ENCODE measurements around the gene P2RX3. TPM values are rescaled to one million over a fixed set of nuclear protein-coding genes. Genes with fewer than 3 reads are reported as not detected.

Gene P2RX3
- total RNA-seq, 2 experiments from 2014 or later, result not detected

DNA sequence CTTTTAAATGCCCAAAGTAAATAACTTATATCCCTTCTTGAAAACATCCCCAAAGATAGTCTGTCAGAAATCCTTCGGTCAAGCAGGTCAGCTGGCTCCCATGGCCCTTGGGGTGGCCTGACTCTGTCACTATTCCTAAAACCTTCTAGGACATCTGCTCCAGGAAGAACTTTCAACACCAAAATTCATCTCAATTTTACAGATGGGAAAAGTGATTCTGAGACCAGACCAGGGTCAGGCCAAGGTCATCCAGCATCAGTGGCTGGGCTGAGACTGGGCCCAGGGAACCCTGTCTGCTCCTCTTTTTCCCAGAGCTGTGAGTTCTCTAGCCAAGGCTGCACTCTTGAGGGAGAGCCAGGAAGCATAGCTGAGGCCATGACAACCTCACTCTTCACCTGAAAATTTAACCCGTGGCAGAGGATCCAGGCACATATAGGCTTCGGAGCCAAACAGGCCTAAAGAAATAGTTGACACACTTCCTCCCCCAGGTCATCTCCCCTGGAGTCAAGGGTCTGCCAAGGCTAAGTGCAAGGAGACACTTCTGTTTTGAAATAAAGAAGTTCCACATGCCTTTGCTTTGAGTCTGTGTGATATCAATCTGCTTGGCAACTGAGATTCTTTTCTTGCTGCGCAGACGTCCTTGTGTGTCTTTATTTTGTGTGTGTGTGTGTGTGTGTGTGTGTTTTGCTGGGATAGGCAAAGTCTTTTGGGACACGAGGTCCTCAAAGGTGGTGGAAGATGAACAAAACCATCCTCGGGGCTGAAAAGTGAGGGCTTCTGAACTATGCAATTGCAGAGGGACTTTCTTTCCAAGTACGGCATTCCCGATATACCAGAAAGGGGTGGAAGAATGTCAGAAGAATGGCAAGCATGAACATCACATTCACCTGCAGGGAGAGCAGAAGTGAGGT lies 69.1 kb downstream of the P2RX3 start:
- ChIA-PET POLR2A (no interaction called here), CTCF (ENCODE audit: unreplicated experiment) (no interaction called here)
- BruUV-seq (replicated peaks), result TSS peak; percentile 72
- H3K4me1 ChIP-seq (ENCODE audit: insufficient read depth, low read length, poor library complexity, severe bottlenecking), result no peaks in the 10 kb centered on the region
- H2AFZ ChIP-seq (ENCODE audit: low read length), result no peak overlapping the region
- no peaks in the 10 kb centered on the region for H3K79me2 ChIP-seq (ENCODE audit: insufficient read depth, low read depth, low read length)
- intact Hi-C loops (cut with micrococcal nuclease; ENCODE audit: unreplicated experiment), result no loop called here
- peaks cover 65% of the 10 kb centered on the region for H3K36me3 ChIP-seq (ENCODE audit: insufficient read depth, low read length)
- no peak overlapping the region for H3K4me2 ChIP-seq (ENCODE audit: low read length)
- H3K27ac ChIP-seq (ENCODE audit: low read depth, low read length, poor library complexity, severe bottlenecking), result no peak overlapping the region
- TF ChIP-seq EZH2phosphoT487 (IDR thresholded peaks at IDR 0.05; ENCODE audit: borderline replicate concordance, low read depth, low read length), result no peak
- TF ChIP-seq, protein P1, sequence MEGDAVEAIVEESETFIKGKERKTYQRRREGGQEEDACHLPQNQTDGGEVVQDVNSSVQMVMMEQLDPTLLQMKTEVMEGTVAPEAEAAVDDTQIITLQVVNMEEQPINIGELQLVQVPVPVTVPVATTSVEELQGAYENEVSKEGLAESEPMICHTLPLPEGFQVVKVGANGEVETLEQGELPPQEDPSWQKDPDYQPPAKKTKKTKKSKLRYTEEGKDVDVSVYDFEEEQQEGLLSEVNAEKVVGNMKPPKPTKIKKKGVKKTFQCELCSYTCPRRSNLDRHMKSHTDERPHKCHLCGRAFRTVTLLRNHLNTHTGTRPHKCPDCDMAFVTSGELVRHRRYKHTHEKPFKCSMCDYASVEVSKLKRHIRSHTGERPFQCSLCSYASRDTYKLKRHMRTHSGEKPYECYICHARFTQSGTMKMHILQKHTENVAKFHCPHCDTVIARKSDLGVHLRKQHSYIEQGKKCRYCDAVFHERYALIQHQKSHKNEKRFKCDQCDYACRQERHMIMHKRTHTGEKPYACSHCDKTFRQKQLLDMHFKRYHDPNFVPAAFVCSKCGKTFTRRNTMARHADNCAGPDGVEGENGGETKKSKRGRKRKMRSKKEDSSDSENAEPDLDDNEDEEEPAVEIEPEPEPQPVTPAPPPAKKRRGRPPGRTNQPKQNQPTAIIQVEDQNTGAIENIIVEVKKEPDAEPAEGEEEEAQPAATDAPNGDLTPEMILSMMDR (conservative IDR thresholded peaks at IDR 0.05; ENCODE audit: low read length), result no peak
- H4K20me1 ChIP-seq (ENCODE audit: insufficient read depth, low read length), result no peaks in the 10 kb centered on the region
- no peaks in the 10 kb centered on the region for H3K9me3 ChIP-seq (ENCODE audit: low read length)
- no peaks in the 10 kb centered on the region for H3K9me2 ChIP-seq (ENCODE audit: insufficient read depth, low read length)
- no peak overlapping the region for H3K4me3 ChIP-seq (ENCODE audit: low read depth, low read length, poor library complexity, severe bottlenecking)
- no peak for DNase-seq (ENCODE audit: low spot score)

GRCh38 chr11:57407941-57408475 lies 69.9 kb downstream of the P2RX3 start:
- ChIA-PET CTCF (ENCODE audit: unreplicated experiment) (no interaction called here), POLR2A (no interaction called here)
- H3K9me3 ChIP-seq (ENCODE audit: low read length), result no peaks in the 10 kb centered on the region
- no peak overlapping the region for H3K4me3 ChIP-seq (ENCODE audit: low read depth, low read length, poor library complexity, severe bottlenecking)
- TF ChIP-seq EZH2phosphoT487 (IDR thresholded peaks at IDR 0.05; ENCODE audit: borderline replicate concordance, low read depth, low read length), result no peak
- TF ChIP-seq, protein P1 (conservative IDR thresholded peaks at IDR 0.05; ENCODE audit: low read length), result no peak
- no TSS peak for BruUV-seq (replicated peaks)
- DNase-seq (ENCODE audit: low spot score), result no peak
- no peak overlapping the region for H2AFZ ChIP-seq (ENCODE audit: low read length)
- intact Hi-C loops (cut with micrococcal nuclease; ENCODE audit: unreplicated experiment), result no loop called here
- H4K20me1 ChIP-seq (ENCODE audit: insufficient read depth, low read length), result no peaks in the 10 kb centered on the region
- H3K4me1 ChIP-seq (ENCODE audit: insufficient read depth, low read length, poor library complexity, severe bottlenecking), result no peaks in the 10 kb centered on the region
- no peak overlapping the region for H3K4me2 ChIP-seq (ENCODE audit: low read length)
- no peak overlapping the region for H3K27ac ChIP-seq (ENCODE audit: low read depth, low read length, poor library complexity, severe bottlenecking)
- no peaks in the 10 kb centered on the region for H3K79me2 ChIP-seq (ENCODE audit: insufficient read depth, low read depth, low read length)
- peaks cover 72% of the 10 kb centered on the region for H3K36me3 ChIP-seq (ENCODE audit: insufficient read depth, low read length)
- H3K9me2 ChIP-seq (ENCODE audit: insufficient read depth, low read length), result no peaks in the 10 kb centered on the region

DNA sequence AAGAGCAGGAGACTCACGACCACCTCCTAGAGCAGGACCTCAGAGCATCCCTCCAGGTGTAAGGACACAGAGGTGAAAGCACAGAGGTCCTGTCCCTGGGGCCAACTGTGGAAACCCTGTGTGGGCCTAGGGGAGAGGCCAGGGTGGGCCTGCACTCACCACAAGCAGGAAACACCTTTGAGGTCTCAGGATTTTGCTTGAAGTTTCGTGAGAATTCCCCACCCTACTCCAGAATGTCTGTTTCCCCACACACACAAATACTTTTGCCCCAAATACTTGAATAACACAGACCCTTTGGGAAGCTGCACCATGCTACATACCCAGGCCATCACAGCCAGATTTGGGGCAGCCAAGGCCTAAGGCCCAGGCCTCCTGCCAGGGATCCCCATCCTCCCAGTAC lies 70.6 kb downstream of the P2RX3 start:
- Histone ChIP-seq H3K9me2 (ENCODE audit: insufficient read depth, low read length) (no peaks in the 10 kb centered on the region), H3K4me3 (ENCODE audit: low read depth, low read length, poor library complexity, severe bottlenecking) (no peak overlapping the region), H3K36me3 (ENCODE audit: insufficient read depth, low read length) (peaks cover 80% of the 10 kb centered on the region), H3K4me1 (ENCODE audit: insufficient read depth, low read length, poor library complexity, severe bottlenecking) (no peaks in the 10 kb centered on the region), H3K27ac (ENCODE audit: low read depth, low read length, poor library complexity, severe bottlenecking) (no peak overlapping the region), H2AFZ (ENCODE audit: low read length) (no peak overlapping the region), H3K4me2 (ENCODE audit: low read length) (no peak overlapping the region), H3K79me2 (ENCODE audit: insufficient read depth, low read depth, low read length) (no peaks in the 10 kb centered on the region), H4K20me1 (ENCODE audit: insufficient read depth, low read length) (no peaks in the 10 kb centered on the region), H3K9me3 (ENCODE audit: low read length) (no peaks in the 10 kb centered on the region)
- intact Hi-C loops (cut with micrococcal nuclease; ENCODE audit: unreplicated experiment), result no loop called here
- TF ChIP-seq, protein P1 (conservative IDR thresholded peaks at IDR 0.05; ENCODE audit: low read length), result no peak
- TF ChIP-seq EZH2phosphoT487 (IDR thresholded peaks at IDR 0.05; ENCODE audit: borderline replicate concordance, low read depth, low read length), result no peak
- POLR2A ChIA-PET, result interaction anchor here (0.6 kb wide), 1 partner anchor 45 kb away, joined by 3 read pairs; no protein-coding TSS in a partner anchor
- no peak for DNase-seq (ENCODE audit: low spot score)
- no TSS peak for BruUV-seq (replicated peaks)
- CTCF ChIA-PET (ENCODE audit: unreplicated experiment), result no interaction called here
